GM10248 (cell line): ENCODE data around the gene TAF1A.

ENCODE experiments used
- CTCF ChIA-PET: fragments of 300-600 bp; sonication (Branson Sonifier 250); formaldehyde crosslinking; extraction: SDS; loops from one replicate; lab custom pipeline; 2021; ENCODE audit warnings: antibody characterized with exemption; lab: Yijun Ruan, JAX
- POLR2A ChIA-PET: fragments of 350-650 bp; sonication (Branson Sonifier 250); formaldehyde crosslinking; extraction: SDS; loops from one replicate; lab custom pipeline; 2020; ENCODE audit warnings: antibody characterized with exemption; lab: Yijun Ruan, JAX
- DNase-seq: peaks from one replicate; pipeline ENCODE4 v3.0.0; 2012; ENCODE audit errors: extremely low spot score
- TF ChIP-seq, protein P1 (sequence below): IDR thresholded peaks from 2 replicates; pipeline ENCODE4 v1.5.1; 2012; ENCODE audit warnings: mild to moderate bottlenecking, low read depth; ENCODE audit errors: extremely low read depth, missing control alignments, control extremely low read depth

TAF1A gene

DNA sequence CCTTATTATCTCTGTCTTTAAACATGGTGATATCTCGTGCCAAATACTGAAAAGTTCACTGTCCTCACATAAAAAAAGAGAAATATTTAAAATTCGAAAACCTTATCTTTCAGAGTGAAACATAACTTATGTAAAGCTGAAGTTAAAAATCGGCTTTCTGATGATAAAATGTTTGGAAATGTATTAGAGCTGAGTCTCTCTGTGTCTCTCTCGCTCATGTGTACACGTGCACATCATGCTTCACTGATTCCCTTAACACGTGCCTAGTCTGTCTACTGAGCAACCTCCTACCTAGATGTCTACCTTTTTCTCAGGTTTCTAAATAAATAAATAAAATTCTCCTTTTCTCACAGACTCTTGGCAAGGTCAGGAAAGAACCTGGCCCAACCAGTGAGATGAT lies 58.9 kb downstream of the TAF1A start:
- ChIA-PET POLR2A (no interaction called here), CTCF (no interaction called here)
- DNase-seq, result no peak
- TF ChIP-seq, protein P1, sequence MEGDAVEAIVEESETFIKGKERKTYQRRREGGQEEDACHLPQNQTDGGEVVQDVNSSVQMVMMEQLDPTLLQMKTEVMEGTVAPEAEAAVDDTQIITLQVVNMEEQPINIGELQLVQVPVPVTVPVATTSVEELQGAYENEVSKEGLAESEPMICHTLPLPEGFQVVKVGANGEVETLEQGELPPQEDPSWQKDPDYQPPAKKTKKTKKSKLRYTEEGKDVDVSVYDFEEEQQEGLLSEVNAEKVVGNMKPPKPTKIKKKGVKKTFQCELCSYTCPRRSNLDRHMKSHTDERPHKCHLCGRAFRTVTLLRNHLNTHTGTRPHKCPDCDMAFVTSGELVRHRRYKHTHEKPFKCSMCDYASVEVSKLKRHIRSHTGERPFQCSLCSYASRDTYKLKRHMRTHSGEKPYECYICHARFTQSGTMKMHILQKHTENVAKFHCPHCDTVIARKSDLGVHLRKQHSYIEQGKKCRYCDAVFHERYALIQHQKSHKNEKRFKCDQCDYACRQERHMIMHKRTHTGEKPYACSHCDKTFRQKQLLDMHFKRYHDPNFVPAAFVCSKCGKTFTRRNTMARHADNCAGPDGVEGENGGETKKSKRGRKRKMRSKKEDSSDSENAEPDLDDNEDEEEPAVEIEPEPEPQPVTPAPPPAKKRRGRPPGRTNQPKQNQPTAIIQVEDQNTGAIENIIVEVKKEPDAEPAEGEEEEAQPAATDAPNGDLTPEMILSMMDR, result no peak

DNA sequence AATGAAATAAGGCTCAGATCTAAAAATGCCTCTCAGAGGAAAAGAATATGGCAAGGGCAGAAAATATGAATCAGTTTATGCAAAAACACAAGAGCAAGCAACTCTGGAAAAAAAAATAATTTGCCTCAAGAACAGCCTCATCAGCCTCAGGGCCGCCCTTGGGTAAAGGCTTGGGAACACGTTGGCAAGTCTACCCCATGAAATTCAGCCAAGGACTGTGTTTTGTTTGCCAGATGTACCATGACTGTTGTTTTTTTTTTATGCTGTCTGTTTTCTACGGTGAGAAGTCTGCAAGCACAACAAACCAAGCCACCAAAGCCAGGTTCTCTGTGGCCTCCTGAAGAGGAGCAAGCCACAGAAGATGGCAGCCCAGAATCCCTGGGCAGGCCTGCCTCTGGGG lies 59.8 kb downstream of the TAF1A start:
- DNase-seq, result no peak
- ChIA-PET CTCF (no interaction called here), POLR2A (no interaction called here)
- TF ChIP-seq, protein P1, result no peak

DNA sequence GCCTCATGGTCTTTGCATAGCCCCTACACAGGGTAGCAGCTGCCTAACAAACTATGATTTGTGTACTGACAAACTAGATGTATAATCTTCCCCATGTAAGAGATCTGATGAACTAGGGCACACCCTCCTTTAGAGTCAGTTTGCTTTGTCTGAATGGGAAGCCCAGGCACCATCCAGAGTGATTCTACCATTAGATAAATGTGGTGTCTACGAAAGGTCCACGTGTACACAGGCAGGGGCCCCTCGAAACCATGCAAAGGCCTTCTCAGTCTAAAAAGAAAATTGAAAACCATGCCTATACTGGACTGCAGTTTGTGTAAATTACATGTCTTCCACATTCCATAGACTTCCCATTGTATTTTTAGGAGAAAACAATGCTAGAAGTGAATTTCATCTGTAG lies 60.6 kb downstream of the TAF1A start:
- CTCF ChIA-PET, result no interaction called here
- POLR2A ChIA-PET, result no interaction called here
- no peak for DNase-seq
- TF ChIP-seq, protein P1, result no peak

DNA sequence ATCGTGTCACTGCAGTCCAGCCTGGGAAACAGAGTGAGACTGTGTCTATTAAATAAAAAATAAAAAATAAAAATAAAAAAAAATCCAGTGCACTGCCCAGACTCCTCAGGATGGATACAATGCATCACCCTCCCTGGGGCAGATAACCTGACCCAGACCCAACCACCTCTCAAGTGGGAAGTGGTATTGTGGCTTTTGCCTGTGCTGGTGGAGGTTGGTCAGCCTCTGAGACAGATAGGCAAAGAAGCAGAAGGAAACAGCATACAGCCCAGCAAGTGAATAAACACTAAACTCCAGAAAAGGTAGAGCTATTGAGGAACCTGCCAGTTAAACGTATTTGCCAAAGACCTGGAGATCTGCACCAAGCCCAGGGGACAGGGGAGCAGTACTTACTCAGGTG lies 63.8 kb downstream of the TAF1A start:
- ChIA-PET POLR2A (no interaction called here), CTCF (no interaction called here)
- TF ChIP-seq, protein P1, result no peak
- DNase-seq, result no peak

DNA sequence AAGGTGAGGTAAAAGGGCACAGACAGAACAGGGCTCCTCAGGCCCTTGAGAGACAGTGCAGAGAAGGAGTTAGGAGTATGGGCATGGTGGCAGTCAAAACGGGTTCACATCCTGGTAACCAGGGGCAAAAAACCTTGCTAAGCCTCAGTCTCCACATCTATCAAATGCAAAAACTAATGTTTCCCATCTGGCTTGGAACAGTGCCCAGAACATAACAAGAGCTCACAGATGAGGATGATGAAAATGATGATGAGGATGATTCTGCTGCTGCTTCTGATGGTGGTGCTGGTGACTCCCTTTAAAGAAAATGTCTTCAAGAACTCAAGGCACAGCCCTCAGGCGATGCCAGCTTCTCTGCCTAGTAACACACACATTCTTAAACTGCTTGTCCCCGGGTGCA lies 65.9 kb downstream of the TAF1A start:
- DNase-seq, result no peak
- POLR2A ChIA-PET, result no interaction called here
- CTCF ChIA-PET, result no interaction called here
- TF ChIP-seq, protein P1, result no peak

DNA sequence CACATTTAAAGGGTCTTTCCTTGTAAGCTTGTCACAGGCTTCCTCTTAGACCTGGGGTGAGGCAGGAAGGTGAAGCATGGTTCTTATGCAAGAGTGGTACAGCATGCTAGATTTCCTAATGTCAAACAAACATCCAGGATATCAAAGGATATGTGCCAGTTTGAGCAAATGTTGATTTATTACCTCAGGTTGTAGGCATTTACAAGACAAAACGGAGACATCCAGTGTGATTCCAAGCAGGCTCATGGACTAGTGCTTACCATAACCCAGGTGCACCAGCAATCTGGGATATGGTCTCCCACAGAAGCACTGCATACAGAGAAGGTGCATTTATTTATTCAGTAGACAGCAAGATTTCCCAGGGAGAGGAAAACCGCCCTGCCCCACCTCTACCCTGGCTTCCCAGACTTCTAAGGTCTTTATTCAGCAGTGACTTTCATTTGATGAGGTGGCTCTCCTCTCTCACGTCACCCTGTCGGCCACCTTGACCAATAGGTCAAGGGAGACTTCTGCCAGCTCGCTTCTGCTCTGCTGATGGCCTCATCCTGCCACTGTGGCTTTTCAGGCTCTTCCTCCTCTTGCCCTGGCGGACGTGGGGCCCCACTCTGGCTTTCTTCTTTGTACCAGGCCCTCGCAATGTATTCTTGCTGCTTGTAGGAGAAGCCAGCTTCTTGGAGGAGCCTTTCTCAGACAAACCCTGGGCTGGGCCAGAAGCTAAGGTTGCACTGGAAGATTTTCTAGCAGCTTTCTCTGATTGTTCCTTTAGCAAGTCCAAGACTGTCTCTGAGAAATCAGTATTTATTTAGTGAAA lies 67.4 kb downstream of the TAF1A start:
- DNase-seq, result no peak
- ChIA-PET CTCF (no interaction called here), POLR2A (no interaction called here)
- TF ChIP-seq, protein P1, result no peak
